Ascending aorta (tissue), 2 donors: Measurements from ENCODE around the gene NT5DC2. TPM values are rescaled to one million over a fixed set of nuclear protein-coding genes. Genes with fewer than 3 reads are reported as not detected.

ENCODE experiments used
- DNase-seq, 2 donors: peaks; one replicate each; pipeline ENCODE4 v3.0.0-alpha.2; 2019; ENCODE audit warnings: low spot score in 2 of 2
- H3K27ac ChIP-seq, 2 donors: fragments of 200-600 bp; sonication (generic); one replicate each; pipeline ENCODE4 v1.5.1; 2016 to 2017; ENCODE audit warnings: mild to moderate bottlenecking in 1 of 2
- H3K27me3 ChIP-seq: fragments of 200-600 bp; sonication (generic); one replicate; pipeline ENCODE4 v1.5.1; 2017
- H3K36me3 ChIP-seq, 2 donors: fragments of 200-600 bp; sonication (generic); one replicate each; pipeline ENCODE4 v1.5.1; 2016
- H3K4me1 ChIP-seq, 2 donors: fragments of 200-600 bp; sonication (generic); one replicate each; pipeline ENCODE4 v1.5.1; 2016 to 2017; ENCODE audit warnings: mild to moderate bottlenecking in 1 of 2
- H3K4me3 ChIP-seq, 2 donors: fragments of 200-600 bp; sonication (generic); one replicate each; pipeline ENCODE4 v1.5.1; 2016 to 2017; ENCODE audit warnings: mild to moderate bottlenecking in 1 of 2
- H3K9me3 ChIP-seq, 2 donors: fragments of 200-600 bp; sonication (generic); one replicate each; pipeline ENCODE4 v1.5.1; 2016
- intact Hi-C: fragments of 100-400 bp; cut with DNase I; formaldehyde crosslinking; loops from one replicate; pipeline ENCODE4 v1.15.1; 2023
- total RNA-seq: library from RNA; depleted of rRNA; stranded (reverse); fragments of >200 nt; gene quantifications from one replicate; pipeline ENCODE4 v1.1.0, GENCODE V29; 2016
- TF ChIP-seq, protein P1 (sequence below), 3 experiments: fragments of 200-600 bp in 2 of 3; fragments of 450-650 bp in 1 of 3; sonication (generic) in 2 of 3; IDR thresholded peaks; one replicate each; pipeline ENCODE4 v1.5.1; 2016 to 2019; ENCODE audit warnings: antibody characterized with exemption in 3 of 3, mild to moderate bottlenecking in 1 of 3, moderate library complexity in 1 of 3

The NT5DC2 gene
- total RNA-seq, 1 donor from 2014 or later = 95.5 TPM

DNA sequence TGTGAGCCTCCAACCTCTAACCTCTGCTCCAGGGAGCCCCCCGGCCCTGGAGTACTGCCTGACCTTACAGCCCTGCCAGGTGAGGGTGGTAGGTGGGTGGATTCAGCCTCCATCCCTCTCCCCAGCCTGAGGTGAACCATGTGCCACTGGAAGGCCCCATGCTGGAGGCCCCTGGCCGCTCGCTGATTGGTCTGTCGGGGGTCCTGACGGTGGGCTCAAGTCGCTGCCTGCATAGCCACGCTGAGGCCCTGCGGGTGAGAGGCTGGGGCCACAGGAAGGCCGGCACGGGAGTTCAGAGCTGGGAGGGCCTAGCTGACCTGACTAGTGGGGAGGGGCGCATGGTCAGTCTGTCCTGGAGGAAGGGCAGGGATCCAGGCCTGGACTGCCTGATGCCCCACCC, 19.1 kb downstream of the NT5DC2 start:
- no peaks in the 10 kb centered on the region for H3K4me1 ChIP-seq
- no peaks in the 10 kb centered on the region for H3K36me3 ChIP-seq
- H3K27ac ChIP-seq = no peak overlapping the region
- no peak for DNase-seq
- intact Hi-C loops = no loop called here
- no peaks in the 10 kb centered on the region for H3K9me3 ChIP-seq
- H3K4me3 ChIP-seq = no peak overlapping the region
- no peaks in the 10 kb centered on the region for H3K27me3 ChIP-seq
- TF ChIP-seq, protein P1, sequence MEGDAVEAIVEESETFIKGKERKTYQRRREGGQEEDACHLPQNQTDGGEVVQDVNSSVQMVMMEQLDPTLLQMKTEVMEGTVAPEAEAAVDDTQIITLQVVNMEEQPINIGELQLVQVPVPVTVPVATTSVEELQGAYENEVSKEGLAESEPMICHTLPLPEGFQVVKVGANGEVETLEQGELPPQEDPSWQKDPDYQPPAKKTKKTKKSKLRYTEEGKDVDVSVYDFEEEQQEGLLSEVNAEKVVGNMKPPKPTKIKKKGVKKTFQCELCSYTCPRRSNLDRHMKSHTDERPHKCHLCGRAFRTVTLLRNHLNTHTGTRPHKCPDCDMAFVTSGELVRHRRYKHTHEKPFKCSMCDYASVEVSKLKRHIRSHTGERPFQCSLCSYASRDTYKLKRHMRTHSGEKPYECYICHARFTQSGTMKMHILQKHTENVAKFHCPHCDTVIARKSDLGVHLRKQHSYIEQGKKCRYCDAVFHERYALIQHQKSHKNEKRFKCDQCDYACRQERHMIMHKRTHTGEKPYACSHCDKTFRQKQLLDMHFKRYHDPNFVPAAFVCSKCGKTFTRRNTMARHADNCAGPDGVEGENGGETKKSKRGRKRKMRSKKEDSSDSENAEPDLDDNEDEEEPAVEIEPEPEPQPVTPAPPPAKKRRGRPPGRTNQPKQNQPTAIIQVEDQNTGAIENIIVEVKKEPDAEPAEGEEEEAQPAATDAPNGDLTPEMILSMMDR (IDR thresholded peaks at IDR 0.05) = no peak

DNA sequence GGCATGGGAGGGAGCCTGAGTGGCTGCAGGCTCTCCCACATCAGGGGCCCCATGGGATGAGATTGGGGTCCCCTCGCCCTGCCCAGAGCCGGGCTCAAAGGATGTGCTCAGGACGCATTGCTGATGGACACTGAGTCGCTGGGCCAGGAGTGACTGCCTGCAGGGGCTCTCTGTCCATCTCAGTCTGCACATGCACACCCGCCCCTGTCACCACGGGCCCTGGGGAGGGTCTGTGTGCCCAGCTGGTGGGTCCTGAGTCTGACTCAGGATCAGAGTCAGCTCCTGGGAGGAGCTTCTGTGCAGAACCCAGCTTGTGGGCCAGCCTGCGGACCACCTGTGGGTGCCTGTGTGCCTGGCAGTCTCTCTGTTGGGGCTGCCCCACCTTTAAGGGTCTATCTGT, 20.4 kb downstream of the NT5DC2 start:
- TF ChIP-seq, protein P1 (IDR thresholded peaks at IDR 0.05) = no peak
- H3K4me3 ChIP-seq = no peak overlapping the region
- no peak overlapping the region for H3K27ac ChIP-seq
- no peaks in the 10 kb centered on the region for H3K9me3 ChIP-seq
- intact Hi-C loops = no loop called here
- H3K36me3 ChIP-seq = no peaks in the 10 kb centered on the region
- H3K27me3 ChIP-seq = no peaks in the 10 kb centered on the region
- no peak for DNase-seq
- no peaks in the 10 kb centered on the region for H3K4me1 ChIP-seq

DNA sequence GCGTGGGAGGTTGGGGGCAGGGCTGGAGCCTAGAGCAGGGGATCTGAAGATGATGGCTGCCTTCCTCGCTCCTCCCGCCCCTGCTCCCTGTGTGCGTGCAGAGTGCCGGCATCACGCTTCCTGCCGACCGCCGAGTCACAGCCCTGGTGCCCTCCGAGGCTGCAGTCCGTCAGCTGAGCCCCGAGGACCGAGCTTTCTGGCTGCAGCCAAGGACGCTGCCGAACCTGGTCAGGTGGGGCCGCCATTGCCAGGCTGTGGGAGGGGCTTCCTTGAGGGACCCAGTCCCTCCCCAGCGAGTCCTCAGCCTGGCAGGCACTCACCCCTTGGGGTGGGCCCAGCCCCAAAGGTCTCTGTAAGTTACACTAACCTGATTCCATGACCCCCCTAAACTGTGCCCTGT, 20.9 kb downstream of the NT5DC2 start:
- H3K36me3 ChIP-seq = no peaks in the 10 kb centered on the region
- intact Hi-C loops = no loop called here

DNA sequence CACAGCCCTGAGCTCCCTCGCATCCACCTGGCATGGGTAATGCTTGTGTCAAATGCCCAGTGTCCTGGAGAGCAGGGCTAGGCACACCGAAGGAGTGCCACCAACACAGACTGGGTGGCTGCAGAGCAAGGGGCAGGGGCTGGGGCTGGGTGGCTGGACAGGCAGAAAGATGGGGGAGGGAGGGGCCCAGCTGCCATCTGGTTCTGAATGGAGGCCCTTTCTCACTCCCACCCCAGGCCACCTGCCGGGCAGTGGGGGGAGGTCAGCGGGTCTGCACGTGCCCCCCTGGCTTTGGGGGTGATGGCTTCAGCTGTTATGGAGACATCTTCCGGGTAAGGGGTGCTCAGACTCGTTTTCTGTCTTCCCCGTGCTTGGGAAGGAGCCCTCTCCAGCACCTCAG, 21.6 kb downstream of the NT5DC2 start:
- no peak for DNase-seq
- Histone ChIP-seq H3K4me1 (no peaks in the 10 kb centered on the region), H3K36me3 (no peaks in the 10 kb centered on the region), H3K9me3 (no peaks in the 10 kb centered on the region), H3K27me3 (no peaks in the 10 kb centered on the region), H3K4me3 (no peak overlapping the region), H3K27ac (no peak overlapping the region)
- intact Hi-C loops = no loop called here
- TF ChIP-seq, protein P1 (IDR thresholded peaks at IDR 0.05) = no peak

More for the DNA sequence above, 20.9 kb downstream of the NT5DC2 start:
- TF ChIP-seq, protein P1 (IDR thresholded peaks at IDR 0.05) = no peak
- H3K27ac ChIP-seq = no peak overlapping the region
- DNase-seq = no peak
- H3K4me1 ChIP-seq = no peaks in the 10 kb centered on the region
- H3K9me3 ChIP-seq = no peaks in the 10 kb centered on the region
- no peaks in the 10 kb centered on the region for H3K27me3 ChIP-seq
- no peak overlapping the region for H3K4me3 ChIP-seq

DNA sequence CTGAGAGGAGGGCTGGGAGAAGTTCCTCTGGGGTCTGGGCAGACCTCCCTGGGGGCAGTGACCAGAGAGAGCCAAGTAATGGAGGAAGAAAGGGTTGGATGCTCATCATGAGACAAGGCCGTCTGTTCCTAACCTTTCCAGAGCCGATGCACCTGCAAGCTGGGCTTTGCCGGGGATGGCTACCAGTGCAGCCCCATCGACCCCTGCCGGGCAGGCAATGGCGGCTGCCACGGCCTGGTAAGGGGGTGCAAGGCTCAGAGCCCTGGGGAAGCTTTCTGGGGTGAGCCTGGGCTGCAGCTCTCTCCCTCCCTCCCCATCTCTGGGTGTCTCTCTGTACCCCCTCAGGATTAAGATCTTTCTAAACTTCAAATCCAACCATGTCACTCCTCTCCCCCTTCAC, 22.1 kb downstream of the NT5DC2 start:
- no peaks in the 10 kb centered on the region for H3K36me3 ChIP-seq
- no peaks in the 10 kb centered on the region for H3K27me3 ChIP-seq
- no peak for DNase-seq
- intact Hi-C loops = no loop called here
- H3K4me3 ChIP-seq = no peak overlapping the region
- H3K9me3 ChIP-seq = no peaks in the 10 kb centered on the region
- H3K27ac ChIP-seq = no peak overlapping the region
- H3K4me1 ChIP-seq = no peaks in the 10 kb centered on the region
- TF ChIP-seq, protein P1 (IDR thresholded peaks at IDR 0.05) = no peak

DNA sequence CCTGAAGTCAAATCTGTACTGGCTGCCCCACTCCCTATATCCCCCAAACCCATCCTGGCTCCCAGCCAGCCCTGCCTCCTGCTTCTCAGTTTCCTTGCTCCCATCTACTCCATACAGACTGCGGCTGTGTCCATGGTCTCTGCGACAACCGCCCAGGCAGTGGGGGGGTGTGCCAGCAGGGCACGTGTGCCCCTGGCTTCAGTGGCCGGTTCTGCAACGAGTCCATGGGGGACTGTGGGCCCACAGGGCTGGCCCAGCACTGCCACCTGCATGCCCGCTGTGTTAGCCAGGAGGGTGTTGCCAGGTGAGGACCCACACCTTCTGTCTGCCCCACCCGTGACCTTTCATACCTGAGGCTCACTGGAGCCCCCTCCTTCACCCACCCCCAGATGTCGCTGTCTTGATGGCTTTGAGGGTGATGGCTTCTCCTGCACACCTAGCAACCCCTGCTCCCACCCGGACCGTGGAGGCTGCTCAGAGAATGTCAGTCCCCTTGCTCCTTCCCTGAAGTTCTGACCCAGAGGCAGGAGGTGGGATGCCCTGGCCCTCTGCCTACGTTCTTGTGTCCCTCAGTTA, 23.8 kb downstream of the NT5DC2 start:
- no peaks in the 10 kb centered on the region for H3K9me3 ChIP-seq
- H3K27me3 ChIP-seq = no peaks in the 10 kb centered on the region
- DNase-seq = no peak
- intact Hi-C loops = no loop called here
- no peaks in the 10 kb centered on the region for H3K36me3 ChIP-seq
- H3K4me1 ChIP-seq = no peaks in the 10 kb centered on the region
- no peak overlapping the region for H3K4me3 ChIP-seq
- TF ChIP-seq, protein P1 (IDR thresholded peaks at IDR 0.05) = no peak
- no peak overlapping the region for H3K27ac ChIP-seq
